Measurements from ENCODE around the gene CPEB1.
"Not testable (repeated sequence)": the region's sequence is repeated elsewhere in the genome, so short reads cannot be mapped to it uniquely, and the experiment has no call there.

Gene CPEB1

DNA sequence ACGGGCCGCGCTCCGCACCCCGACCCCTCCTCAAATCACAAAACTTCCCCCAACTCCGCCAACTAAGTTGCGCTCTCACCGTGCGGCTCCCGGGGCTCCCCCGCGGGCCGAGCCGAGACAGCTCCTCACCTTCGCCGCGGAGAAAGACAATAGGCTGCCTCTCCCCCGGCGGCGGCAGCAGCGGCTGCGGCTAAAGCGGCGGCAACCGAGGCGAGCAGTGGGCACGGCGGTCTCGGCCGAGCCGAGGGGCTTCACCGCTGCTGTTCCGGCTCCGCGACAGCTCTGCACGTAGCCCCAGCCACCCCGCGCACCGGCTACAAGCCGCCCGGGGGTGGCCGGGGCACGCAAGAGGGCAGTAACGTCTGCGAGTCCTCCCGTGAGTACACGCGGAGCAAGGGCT lies 133.6 kb downstream of the CPEB1 start:
- DNase-seq (ENCODE audit: low spot score), result not testable (repeated sequence)

DNA sequence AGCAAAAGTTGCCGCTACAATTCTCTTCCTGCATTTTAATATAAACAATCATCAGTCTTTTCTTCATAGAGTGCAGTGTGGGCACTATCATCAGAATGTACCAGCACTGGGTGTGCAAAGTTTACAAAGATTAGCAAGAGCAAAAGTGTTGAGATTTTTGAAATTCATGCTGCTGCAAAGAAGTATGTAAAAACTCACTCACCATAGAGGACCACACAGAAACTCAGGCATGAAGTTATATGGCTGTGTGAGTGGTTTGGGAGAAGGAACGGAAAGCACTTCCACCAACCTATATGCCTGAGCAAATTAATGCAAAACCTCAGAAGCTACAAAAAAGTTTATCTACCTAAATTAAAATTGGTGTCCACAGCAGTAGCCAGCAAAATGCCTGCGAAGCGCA lies 139.5 kb downstream of the CPEB1 start:
- not testable (repeated sequence) for DNase-seq (ENCODE audit: low spot score)

GRCh38 chr15:82507087-82507486 lies 140.1 kb downstream of the CPEB1 start:
- not testable (repeated sequence) for DNase-seq (ENCODE audit: low spot score)

DNA sequence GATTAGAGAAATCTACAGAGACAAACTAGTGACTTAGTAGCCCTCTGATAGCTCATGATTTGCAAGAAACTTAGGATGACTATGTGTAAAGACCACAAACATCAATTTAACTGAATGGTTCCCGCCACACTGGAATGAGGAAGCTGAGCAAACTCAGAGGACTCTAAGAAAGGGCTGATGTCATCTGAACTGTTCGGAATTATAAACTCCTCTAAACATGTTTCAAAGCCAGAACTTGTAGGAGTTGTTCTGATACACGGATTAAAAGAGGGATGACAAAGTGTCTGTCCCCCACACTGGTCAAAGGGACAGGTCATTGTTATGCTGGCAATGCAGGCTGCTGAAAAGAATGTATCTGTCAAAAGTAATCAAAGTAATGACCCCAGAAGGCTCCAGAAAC lies 141.3 kb downstream of the CPEB1 start:
- not testable (repeated sequence) for DNase-seq (ENCODE audit: low spot score)

DNA sequence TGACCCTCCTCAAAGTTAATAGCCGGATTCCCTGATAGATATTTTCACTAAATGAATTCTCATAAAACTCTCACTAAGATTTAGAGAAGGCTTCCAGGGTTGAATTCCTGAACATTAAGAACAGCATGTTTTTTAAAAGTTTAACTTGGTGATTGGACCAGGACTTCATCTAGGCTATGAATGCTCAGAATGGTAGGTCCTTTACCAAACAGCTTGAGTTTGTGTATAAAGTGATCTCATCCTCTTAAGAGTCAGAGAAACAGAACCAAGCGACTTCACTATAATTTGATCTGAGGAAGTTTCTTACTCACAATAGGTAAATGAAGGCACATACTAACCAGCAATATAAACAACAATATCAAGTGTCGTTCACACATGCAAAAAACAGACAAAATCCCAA lies 143.1 kb downstream of the CPEB1 start:
- DNase-seq (ENCODE audit: low spot score), result not testable (repeated sequence)

GRCh38 chr15:82502700-82503339 lies 144.3 kb downstream of the CPEB1 start:
- not testable (repeated sequence) for DNase-seq (ENCODE audit: low spot score)

DNA sequence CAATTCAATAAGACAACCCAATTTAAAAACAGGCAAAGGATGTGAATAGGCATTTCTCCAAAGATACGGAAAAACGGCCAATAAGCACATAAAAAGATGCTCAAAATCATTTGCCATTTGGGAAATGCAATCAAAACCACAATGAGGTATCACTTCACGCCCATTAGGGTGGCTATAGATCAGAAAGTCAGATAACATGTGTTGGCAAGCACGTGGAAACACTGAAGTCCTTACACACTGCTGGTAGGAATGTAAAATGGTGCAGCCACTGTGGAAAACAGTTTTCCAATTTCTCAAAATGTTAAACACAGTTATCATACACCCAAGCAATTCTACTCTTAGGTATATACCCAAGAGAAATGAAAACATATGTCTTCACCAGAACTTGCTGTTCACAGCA lies 146.4 kb downstream of the CPEB1 start:
- DNase-seq (ENCODE audit: low spot score), result not testable (repeated sequence)

GRCh38 chr15:82497978-82498377 lies 149.2 kb downstream of the CPEB1 start:
- DNase-seq (ENCODE audit: low spot score), result not testable (repeated sequence)

Measured in germinal center (tissue), 1 donor.